Measurements from ENCODE around the gene KIF16B. TPM values are rescaled to one million over a fixed set of nuclear protein-coding genes. Genes with fewer than 3 reads are reported as not detected.
A peak's percentile ranks its signal among the peaks of the same experiment; 100 is the strongest.

KIF16B gene
- total and polyA plus RNA-seq, 2 experiments from 2014 or later, result 6.5 to 11.1 TPM

DNA sequence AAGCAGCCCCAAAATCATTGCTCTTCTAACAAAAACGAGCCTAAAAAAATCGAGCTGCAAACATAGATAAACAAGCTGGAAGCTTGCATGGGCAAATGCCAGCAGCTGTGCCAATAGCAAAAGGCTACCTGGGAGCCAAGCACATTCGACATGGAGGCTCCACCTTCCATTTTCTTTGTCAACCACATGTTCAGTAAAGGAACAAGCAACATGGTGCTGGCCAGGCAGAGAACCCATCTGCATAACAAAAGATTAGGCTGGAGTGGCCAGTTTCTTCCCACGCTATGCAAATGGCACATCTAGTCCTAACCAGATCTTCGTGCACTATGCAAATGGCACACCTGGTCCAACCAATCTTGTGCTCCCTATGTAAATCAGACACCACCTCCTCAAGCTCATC is 110.5 kb downstream of the KIF16B start:
- no peaks in the 10 kb centered on the region for H3K36me3 ChIP-seq (ENCODE audit: insufficient read depth)
- DNase-seq (ENCODE audit: low spot score) (peak; percentile 66), ATAC-seq (peak; percentile 58)
- no peaks in the 10 kb centered on the region for H3F3A ChIP-seq (replicated peaks; ENCODE audit: low read depth)
- H3K4me1 ChIP-seq (ENCODE audit: insufficient read depth), result no peaks in the 10 kb centered on the region
- Mint-ChIP-seq H3K36me3 (ENCODE audit: low read depth) (peaks cover 22% of the 10 kb centered on the region), H3K4me3 (no peak overlapping the region), H3K27me3 (ENCODE audit: insufficient read depth, low read depth, poor library complexity) (no peaks in the 10 kb centered on the region), H3K4me1 (no peaks in the 10 kb centered on the region; the same call in 2 of the 3 replicates), H3K9me3 (peaks cover 16% of the 10 kb centered on the region), H3K27ac (no peak overlapping the region)
- H3K4me2 ChIP-seq, result no peak overlapping the region
- no peaks in the 10 kb centered on the region for H3K9me2 ChIP-seq (ENCODE audit: insufficient read depth)
- no peak overlapping the region for H3K27ac ChIP-seq (ENCODE audit: low read depth)
- H2AFZ ChIP-seq, result no peak overlapping the region
- no peaks in the 10 kb centered on the region for H3K79me2 ChIP-seq (replicated peaks; ENCODE audit: insufficient read depth)
- H3K4me3 ChIP-seq, result no peak overlapping the region
- TF ChIP-seq, protein P1, sequence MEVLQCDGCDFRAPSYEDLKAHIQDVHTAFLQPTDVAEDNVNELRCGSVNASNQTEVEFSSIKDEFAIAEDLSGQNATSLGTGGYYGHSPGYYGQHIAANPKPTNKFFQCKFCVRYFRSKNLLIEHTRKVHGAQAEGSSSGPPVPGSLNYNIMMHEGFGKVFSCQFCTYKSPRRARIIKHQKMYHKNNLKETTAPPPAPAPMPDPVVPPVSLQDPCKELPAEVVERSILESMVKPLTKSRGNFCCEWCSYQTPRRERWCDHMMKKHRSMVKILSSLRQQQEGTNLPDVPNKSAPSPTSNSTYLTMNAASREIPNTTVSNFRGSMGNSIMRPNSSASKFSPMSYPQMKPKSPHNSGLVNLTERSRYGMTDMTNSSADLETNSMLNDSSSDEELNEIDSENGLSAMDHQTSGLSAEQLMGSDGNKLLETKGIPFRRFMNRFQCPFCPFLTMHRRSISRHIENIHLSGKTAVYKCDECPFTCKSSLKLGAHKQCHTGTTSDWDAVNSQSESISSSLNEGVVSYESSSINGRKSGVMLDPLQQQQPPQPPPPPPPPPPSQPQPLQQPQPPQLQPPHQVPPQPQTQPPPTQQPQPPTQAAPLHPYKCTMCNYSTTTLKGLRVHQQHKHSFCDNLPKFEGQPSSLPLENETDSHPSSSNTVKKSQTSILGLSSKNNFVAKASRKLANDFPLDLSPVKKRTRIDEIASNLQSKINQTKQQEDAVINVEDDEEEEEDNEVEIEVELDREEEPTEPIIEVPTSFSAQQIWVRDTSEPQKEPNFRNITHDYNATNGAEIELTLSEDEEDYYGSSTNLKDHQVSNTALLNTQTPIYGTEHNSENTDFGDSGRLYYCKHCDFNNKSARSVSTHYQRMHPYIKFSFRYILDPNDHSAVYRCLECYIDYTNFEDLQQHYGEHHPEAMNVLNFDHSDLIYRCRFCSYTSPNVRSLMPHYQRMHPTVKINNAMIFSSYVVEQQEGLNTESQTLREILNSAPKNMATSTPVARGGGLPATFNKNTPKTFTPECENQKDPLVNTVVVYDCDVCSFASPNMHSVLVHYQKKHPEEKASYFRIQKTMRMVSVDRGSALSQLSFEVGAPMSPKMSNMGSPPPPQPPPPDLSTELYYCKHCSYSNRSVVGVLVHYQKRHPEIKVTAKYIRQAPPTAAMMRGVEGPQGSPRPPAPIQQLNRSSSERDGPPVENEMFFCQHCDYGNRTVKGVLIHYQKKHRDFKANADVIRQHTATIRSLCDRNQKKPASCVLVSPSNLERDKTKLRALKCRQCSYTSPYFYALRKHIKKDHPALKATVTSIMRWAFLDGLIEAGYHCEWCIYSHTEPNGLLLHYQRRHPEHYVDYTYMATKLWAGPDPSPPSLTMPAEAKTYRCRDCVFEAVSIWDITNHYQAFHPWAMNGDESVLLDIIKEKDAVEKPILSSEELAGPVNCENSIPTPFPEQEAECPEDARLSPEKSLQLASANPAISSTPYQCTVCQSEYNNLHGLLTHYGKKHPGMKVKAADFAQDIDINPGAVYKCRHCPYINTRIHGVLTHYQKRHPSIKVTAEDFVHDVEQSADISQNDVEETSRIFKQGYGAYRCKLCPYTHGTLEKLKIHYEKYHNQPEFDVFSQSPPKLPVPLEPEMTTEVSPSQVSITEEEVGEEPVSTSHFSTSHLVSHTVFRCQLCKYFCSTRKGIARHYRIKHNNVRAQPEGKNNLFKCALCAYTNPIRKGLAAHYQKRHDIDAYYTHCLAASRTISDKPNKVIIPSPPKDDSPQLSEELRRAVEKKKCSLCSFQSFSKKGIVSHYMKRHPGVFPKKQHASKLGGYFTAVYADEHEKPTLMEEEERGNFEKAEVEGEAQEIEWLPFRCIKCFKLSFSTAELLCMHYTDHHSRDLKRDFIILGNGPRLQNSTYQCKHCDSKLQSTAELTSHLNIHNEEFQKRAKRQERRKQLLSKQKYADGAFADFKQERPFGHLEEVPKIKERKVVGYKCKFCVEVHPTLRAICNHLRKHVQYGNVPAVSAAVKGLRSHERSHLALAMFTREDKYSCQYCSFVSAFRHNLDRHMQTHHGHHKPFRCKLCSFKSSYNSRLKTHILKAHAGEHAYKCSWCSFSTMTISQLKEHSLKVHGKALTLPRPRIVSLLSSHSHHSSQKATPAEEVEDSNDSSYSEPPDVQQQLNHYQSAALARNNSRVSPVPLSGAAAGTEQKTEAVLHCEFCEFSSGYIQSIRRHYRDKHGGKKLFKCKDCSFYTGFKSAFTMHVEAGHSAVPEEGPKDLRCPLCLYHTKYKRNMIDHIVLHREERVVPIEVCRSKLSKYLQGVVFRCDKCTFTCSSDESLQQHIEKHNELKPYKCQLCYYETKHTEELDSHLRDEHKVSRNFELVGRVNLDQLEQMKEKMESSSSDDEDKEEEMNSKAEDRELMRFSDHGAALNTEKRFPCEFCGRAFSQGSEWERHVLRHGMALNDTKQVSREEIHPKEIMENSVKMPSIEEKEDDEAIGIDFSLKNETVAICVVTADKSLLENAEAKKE (CRISPR knock-in tag; IDR thresholded peaks at IDR 0.05), result no peak
- TF ChIP-seq ZNF114 (CRISPR knock-in tag; IDR thresholded peaks at IDR 0.05) (no peak), POLR2AphosphoS5 (IDR thresholded peaks at IDR 0.05; ENCODE audit: low read depth) (no peak), STAT1 (IDR thresholded peaks at IDR 0.05; ENCODE audit: unreplicated experiment) (no peak), ZNF331 (CRISPR knock-in tag; IDR thresholded peaks at IDR 0.05; ENCODE audit: low read depth) (no peak), EZH2 (IDR thresholded peaks at IDR 0.05; ENCODE audit: low read depth, unreplicated experiment) (no peak), JUNB (IDR thresholded peaks at IDR 0.05; ENCODE audit: unreplicated experiment) (no peak), CREB1 (CRISPR knock-in tag; IDR thresholded peaks at IDR 0.05; ENCODE audit: low read depth) (no peak), NANOG (IDR thresholded peaks at IDR 0.05; ENCODE audit: borderline replicate concordance) (no peak)
- TF ChIP-seq, protein P2, sequence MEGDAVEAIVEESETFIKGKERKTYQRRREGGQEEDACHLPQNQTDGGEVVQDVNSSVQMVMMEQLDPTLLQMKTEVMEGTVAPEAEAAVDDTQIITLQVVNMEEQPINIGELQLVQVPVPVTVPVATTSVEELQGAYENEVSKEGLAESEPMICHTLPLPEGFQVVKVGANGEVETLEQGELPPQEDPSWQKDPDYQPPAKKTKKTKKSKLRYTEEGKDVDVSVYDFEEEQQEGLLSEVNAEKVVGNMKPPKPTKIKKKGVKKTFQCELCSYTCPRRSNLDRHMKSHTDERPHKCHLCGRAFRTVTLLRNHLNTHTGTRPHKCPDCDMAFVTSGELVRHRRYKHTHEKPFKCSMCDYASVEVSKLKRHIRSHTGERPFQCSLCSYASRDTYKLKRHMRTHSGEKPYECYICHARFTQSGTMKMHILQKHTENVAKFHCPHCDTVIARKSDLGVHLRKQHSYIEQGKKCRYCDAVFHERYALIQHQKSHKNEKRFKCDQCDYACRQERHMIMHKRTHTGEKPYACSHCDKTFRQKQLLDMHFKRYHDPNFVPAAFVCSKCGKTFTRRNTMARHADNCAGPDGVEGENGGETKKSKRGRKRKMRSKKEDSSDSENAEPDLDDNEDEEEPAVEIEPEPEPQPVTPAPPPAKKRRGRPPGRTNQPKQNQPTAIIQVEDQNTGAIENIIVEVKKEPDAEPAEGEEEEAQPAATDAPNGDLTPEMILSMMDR (conservative IDR thresholded peaks at IDR 0.05; ENCODE audit: low read depth in 2 of 2), result no peak
- TF ChIP-seq, protein P3, sequence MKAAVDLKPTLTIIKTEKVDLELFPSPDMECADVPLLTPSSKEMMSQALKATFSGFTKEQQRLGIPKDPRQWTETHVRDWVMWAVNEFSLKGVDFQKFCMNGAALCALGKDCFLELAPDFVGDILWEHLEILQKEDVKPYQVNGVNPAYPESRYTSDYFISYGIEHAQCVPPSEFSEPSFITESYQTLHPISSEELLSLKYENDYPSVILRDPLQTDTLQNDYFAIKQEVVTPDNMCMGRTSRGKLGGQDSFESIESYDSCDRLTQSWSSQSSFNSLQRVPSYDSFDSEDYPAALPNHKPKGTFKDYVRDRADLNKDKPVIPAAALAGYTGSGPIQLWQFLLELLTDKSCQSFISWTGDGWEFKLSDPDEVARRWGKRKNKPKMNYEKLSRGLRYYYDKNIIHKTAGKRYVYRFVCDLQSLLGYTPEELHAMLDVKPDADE (IDR thresholded peaks at IDR 0.05), result no peak
- no peaks in the 10 kb centered on the region for H3K27me3 ChIP-seq (ENCODE audit: insufficient read depth)
- H4K20me1 ChIP-seq (replicated peaks; ENCODE audit: insufficient read depth), result no peaks in the 10 kb centered on the region; the same call in 1 of the 2 replicates

Measured in GM23338 (cell line).